Right kidney (tissue), 1 donor: ENCODE data around the gene LIMS2.

Experiments used
- DNase-seq: peaks from one replicate; pipeline ENCODE4 v3.0.0-alpha.2; 2016

The LIMS2 gene

GRCh38 chr2:127645395-127646291 lies 29.7 kb downstream of the LIMS2 start, which contains the start of gene GPR17:
Gene GPR17 (plus strand): TSS chr2:127646153. CDS start chr2:127650736, 4,583 bp downstream.
- no peak for DNase-seq

DNA sequence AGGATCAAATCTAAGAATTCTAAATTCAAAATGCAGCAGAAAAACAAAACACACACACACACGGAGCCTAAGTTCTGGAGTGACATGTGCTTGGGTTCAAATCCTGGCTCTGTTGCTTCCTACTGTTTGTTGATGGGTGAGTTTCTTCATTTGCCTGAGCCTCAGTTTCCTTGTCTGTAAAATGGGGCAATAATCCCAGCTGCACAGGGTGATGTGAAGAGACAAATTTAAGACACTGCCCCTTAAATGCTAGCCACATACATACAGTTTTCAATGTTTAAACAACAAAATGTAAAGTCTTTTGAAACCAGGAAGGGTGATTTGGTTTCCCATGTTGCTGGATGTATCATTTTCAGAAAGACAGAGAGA lies 30.3 kb downstream of the LIMS2 start:
- no peak for DNase-seq

DNA sequence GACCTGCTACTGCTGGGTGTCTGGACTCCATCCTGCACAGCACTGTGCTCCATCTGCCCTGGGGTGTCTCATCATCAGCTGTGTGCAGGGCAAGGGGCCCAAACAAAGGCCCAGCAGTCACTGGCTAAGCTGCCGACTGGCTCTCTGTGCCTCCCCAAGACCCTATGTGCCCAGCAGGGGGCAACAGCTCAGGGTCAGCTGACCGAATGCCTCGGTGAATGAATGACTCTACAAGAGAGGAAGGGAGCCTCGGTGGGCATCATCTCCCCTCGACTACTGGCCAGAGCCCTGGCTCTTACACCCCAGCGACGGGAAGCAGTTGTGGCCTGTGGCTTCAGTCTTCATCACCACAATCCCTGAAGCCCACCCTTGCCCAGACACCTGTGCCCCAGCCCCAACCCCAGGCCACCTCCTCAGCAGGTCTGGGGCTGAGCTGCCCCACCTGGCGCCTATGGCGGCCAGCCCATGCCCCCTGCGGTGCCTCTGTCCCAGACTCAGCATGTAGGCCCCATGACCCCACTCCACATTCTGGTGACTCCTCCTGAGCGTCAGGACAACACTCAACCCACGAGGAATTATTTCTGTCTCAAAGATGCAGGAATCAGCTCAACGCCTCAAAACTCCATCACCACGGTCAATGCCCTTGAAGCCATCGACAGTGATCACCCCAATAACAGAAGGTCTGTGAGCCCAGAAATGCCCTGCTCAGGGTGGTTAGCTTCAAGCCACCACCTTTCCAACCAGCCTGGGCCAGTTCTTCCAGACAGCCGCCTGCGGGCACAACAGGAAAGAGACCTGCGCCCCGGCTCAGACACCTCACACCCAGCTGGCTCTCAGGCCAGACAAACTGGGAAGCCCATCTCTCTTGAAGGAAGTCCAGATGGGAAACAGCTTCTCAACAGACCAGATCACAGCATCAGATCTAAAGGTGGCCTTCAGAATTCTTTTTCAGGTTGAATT lies 31.0 kb downstream of the LIMS2 start:
- no peak for DNase-seq

DNA sequence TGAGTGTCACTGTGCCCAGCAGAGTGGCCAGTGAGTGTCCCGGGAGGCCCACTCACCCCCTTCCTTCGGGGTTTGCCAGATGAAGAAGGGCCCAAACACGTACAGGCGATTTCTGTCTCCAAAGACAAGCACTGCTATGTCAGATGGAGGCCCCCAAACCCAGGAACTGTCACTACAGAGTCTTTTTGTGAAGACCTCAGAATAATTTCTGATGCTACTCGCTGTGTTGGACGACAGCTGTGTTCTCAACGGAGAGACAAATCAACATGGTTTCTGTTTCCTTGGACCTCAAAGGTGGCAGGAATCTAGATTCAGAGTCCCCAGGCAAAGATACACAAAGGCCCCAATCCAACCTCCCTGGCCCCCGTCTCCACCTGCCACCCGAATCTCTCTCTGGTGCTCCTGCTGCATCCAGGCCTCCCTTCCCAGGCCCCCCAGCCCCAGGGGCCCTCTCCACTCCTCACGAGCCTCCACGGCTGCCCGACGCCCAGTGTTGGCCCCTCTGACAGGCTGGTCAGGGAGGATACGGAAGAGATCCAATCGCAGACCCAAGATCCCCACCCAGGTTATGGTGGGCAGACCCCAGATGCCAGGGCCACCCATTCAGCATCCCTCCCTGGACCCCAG lies 31.8 kb downstream of the LIMS2 start:
- no peak for DNase-seq

DNA sequence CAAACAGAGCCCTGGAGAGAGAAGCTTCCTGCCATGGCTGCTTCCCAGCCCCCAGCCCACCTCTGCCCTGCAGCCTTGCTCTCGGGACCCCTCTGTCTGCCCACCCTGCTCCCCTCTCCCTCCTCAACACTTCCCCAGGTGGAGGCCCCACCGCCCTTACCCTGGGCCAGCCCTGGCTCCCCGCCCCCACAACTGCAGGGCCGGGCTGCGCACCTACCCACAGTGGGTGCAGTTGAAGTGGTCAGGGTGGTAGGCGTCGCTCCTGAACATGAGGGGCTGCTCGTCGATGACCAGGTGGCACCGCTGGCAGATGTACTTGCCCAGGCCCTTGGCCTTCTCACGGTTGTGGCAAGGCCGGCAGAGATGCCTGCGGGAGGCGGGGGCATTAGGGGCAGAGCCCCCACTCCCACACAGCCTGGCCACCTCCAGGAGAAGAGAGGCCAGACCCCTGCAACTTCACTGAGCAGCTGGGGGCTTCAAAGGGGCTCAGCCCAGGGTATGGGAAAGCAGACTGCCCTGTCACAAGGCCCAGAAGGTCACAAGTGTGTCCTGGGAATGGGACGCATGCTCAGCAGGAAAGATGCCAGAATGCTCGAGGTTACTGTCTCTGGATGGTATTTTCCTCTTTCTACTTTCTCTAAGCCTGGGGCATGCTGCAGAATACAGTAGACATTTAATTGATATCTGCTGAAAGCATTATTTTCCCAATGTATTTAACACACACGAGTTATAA lies 32.5 kb downstream of the LIMS2 start:
- no peak for DNase-seq

- DNase-seq = no peak
Observed at GRCh38 chr2:127641846-127642507, 33.4 kb downstream of the LIMS2 start.

- no peak for DNase-seq
Observed at GRCh38 chr2:127641133-127641532, 34.2 kb downstream of the LIMS2 start.

DNA sequence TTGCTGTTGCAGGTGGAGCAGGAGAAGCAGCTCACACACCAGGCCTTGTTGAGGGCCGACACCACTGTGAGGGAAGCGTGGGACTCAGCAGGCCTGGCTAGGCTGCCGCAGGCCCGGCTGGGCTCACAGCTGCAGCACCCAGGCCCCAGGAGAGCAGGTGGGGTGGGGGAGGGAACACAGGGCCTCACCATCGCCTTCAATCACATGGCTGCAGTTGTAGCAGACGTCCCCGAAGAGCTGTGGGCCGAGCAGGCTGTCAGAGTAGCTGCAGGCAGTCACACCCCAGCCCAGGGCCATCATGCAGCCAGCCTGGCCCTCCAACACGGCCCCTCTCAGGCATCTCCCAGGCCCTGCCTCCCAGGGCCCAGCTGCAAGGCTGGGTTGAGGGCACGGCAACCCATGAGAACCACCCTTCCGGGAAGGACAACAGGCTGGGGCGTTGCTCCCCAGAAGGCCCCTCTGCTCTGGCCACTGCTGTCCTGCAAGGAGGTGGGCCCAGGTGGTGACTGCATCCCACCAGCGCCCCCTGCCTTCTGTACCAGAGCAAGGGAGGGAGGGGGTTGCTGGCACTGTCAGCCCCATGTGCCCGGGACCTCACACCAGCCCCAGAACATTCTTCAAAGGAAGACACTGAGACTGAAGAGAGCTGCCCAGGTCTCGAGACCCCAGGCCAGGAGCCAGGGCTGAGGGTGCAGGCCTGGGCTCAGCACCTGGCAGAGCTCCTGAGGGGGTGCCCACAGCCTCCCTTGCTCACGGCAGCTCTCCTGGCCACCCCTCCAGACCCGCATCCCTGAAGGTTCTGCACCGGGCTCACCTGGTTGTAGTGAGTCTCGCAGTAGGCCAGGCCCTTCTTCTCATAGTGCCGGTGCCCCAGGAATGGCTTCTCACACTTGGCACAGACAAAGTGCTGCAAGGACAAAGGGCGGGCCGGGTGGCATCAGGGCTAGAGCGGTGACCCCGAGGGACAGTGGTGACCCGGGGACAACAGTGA lies 35.0 kb downstream of the LIMS2 start:
- DNase-seq = no peak

DNA sequence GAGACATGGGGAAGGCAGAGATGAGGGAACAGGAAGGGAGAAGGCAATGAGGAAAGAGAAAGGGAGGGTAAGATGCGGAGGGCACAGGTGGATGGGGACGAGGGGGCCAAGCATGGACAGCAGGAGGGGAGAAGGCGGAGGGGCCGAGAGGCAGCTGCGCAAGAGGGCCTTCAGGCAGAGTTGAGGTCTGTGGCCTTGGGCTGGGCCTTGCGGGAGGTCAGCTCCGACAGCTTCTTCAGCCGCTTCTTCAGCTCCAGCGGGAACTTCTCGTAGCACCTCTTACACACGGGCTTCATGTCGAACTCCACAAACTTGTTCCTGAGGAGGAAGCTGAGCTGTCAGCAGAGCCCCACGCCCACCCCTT lies 36.2 kb downstream of the LIMS2 start:
- no peak for DNase-seq

GRCh38 chr2:127638361-127639110 lies 36.8 kb downstream of the LIMS2 start:
- DNase-seq = no peak

GRCh38 chr2:127637725-127638252 lies 37.5 kb downstream of the LIMS2 start:
- peak; percentile 52 for DNase-seq

GRCh38 chr2:127637236-127637630 lies 38.1 kb downstream of the LIMS2 start:
- DNase-seq = no peak

- no peak for DNase-seq
Observed at GRCh38 chr2:127636248-127637235, 38.8 kb downstream of the LIMS2 start.

DNA sequence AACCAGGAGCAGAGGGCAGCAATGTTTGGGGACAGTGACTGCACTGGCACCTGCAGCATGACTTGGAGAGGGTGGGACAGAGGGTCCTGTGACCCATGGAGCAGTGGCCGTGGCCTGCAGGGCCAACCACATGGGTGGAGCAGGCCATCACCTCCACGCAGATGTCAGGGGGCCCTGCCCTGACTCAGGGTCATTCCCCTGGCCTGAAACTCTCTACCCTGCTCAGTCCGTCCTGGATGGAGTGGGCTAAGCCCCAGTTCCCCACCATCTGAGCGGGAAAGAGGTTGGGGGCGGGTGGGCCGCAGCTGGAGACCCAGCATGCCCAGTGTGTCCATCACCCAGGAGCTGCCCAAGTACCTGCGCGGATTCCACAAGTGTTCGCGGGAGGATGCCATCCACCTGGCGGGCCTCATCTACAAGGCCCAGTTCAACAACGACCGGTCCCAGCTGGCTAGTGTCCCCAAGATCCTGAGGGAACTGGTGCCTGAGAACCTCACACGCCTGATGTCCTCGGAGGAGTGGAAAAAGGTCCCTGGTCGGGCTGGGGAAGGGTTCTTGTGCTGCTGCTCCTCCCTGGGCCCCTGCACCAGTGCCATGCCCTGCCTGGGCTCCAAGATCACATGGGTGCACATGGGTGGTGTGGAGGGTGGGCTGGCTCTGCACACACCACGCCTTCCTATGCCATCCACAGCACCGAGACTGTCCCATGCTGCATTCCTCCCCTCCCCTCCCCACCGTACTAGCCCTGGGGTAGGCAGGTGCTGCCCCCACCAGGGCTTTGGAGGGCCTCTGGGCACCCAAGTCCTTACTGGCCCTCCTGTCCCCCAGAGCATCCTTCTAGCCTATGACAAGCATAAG lies 39.7 kb downstream of the LIMS2 start:
- DNase-seq = no peak

DNA sequence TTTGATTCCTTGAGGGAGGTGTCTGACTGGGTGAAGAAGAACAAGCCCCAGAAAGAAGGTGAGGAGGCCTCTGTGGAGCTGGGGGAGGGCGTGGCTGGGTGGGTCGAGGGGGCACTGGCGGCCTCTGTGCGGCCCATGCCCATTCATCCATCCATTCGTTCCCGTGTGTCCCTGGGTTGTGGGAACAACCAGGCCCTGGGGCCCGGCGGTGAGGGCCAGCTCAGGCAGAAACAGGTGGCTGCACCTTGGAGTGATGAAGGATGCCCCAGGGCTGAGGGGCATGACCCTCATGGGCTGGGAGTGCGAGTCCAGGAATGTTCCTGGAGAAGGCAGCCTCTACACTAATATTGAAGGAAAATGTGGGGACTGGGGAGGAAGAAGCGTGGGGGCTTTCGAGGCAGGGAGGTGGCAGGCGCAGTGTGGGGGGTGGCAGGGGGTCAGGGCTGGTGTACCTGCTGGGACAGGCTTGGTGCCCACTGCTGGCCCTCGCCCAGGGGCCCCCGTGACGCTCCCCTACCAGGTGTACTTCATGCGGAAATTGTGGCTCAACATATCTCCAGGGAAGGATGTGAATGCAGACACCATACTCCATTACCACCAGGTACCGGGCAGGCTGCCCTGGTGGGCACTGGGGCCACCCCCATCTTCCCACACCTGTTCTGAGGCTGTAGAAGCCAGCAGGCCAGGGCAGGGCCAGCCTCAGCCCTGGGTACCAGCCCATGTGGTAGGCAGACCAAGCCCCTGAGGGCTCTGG lies 40.5 kb downstream of the LIMS2 start:
- DNase-seq = no peak

- no peak for DNase-seq
Observed at GRCh38 chr2:127634066-127634617, 41.2 kb downstream of the LIMS2 start.
